Smooth muscle cell (in vitro differentiated cells): ENCODE data around the gene PDSS1. TPM values are rescaled to one million over a fixed set of nuclear protein-coding genes. Genes with fewer than 3 reads are reported as not detected.

ENCODE experiments used
- DNase-seq: peaks from one replicate; lab custom pipeline; 2025; ENCODE audit not compliant: unreplicated experiment; lab: John Stamatoyannopoulos, UW
- H2AFZ ChIP-seq: fragments of 200-600 bp; sonication (generic); 2 replicates; pipeline ENCODE4 v1.6.0; 2016; ENCODE audit warnings: antibody characterized with exemption, low read depth, mild to moderate bottlenecking
- H3F3A ChIP-seq: fragments of 200-600 bp; sonication (generic); 2 replicates; pipeline ENCODE4 v1.6.0; 2017; ENCODE audit warnings: antibody characterized with exemption, low read depth
- H3K27ac ChIP-seq: fragments of 200-600 bp; sonication (generic); 2 replicates; pipeline ENCODE4 v1.5.1; 2016; ENCODE audit warnings: low read depth, mild to moderate bottlenecking
- H3K27me3 ChIP-seq: fragments of 200-600 bp; sonication (generic); 2 replicates; pipeline ENCODE4 v1.6.1; 2016; ENCODE audit warnings: low read depth, mild to moderate bottlenecking
- H3K36me3 ChIP-seq: fragments of 200-600 bp; sonication (generic); 2 replicates; pipeline ENCODE4 v1.5.1; 2016; ENCODE audit warnings: low read depth
- H3K4me1 ChIP-seq: fragments of 200-600 bp; sonication (generic); 2 replicates; pipeline ENCODE4 v1.5.1; 2016; ENCODE audit warnings: low read depth
- H3K4me2 ChIP-seq: fragments of 200-600 bp; sonication (generic); 2 replicates; pipeline ENCODE4 v1.6.0; 2016; ENCODE audit warnings: mild to moderate bottlenecking
- H3K4me3 ChIP-seq: fragments of 200-600 bp; sonication (generic); 2 replicates; pipeline ENCODE4 v1.5.1; 2016; ENCODE audit warnings: mild to moderate bottlenecking
- H3K79me2 ChIP-seq: fragments of 200-600 bp; sonication (generic); 2 replicates; pipeline ENCODE4 v1.6.0; 2016; ENCODE audit warnings: low read depth, mild to moderate bottlenecking
- H3K9ac ChIP-seq: fragments of 200-600 bp; sonication (generic); 2 replicates; pipeline ENCODE4 v1.6.0; 2016; ENCODE audit warnings: low read depth
- H3K9me3 ChIP-seq: fragments of 200-600 bp; sonication (generic); replicated peaks from 2 replicates; pipeline ENCODE4 v1.5.1; 2016; ENCODE audit warnings: low read depth
- H4K20me1 ChIP-seq: fragments of 200-600 bp; sonication (generic); 2 replicates; pipeline ENCODE4 v1.6.0; 2016; ENCODE audit warnings: low read depth
- CTCF ChIP-seq: fragments of 200-600 bp; sonication (generic); IDR thresholded peaks from 2 replicates; pipeline ENCODE4 v1.5.1; 2017; ENCODE audit warnings: borderline replicate concordance, mild to moderate bottlenecking, antibody characterized with exemption; ENCODE audit not compliant: insufficient read depth, poor library complexity, severe bottlenecking
- WGBS: methylation state at CpG from one replicate; pipeline ENCODE4 v1.1.7; 2016; ENCODE audit warnings: low lambda C conversion rate; 5-methylcytosine and 5-hydroxymethylcytosine counted together
- polyA plus RNA-seq: library from polyadenylated mRNA; unstranded; fragments of >200 nt; fragmentation: Nextera tagmentation; extraction: Ambion mirVana; gene quantifications from 2 replicates; pipeline ENCODE4 v1.2.1, GENCODE V29; 2016
- total RNA-seq: library from RNA; depleted of rRNA; stranded (reverse); fragments of >200 nt; gene quantifications from 2 replicates; pipeline ENCODE4 v1.2.3, GENCODE V29; 2014

PDSS1 gene
- total and polyA plus RNA-seq, 2 experiments from 2014 or later, result 5.1 to 14.0 TPM

- TF ChIP-seq CTCF, result no peak
- Histone ChIP-seq H3K79me2 (no peaks in the 10 kb centered on the region), H4K20me1 (no peaks in the 10 kb centered on the region), H3K9ac (no peak overlapping the region), H3K4me2 (no peak overlapping the region), H2AFZ (no peak overlapping the region), H3K36me3 (peaks cover 16% of the 10 kb centered on the region), H3F3A (no peaks in the 10 kb centered on the region), H3K27ac (no peak overlapping the region), H3K4me1 (no peaks in the 10 kb centered on the region), H3K9me3 (no peaks in the 10 kb centered on the region), H3K27me3 (no peaks in the 10 kb centered on the region), H3K4me3 (no peak overlapping the region)
- no peak for DNase-seq
- WGBS, result 95% methylated on average over 2 of the region's 2 CpGs
Observed at GRCh38 chr10:26743091-26743490, 45.6 kb downstream of the PDSS1 start.

GRCh38 chr10:26743841-26744240 is 46.3 kb downstream of the PDSS1 start:
- no peaks in the 10 kb centered on the region for H3K9me3 ChIP-seq
- WGBS, result 81% methylated on average over 1 of the region's 1 CpG
- H4K20me1 ChIP-seq, result no peaks in the 10 kb centered on the region
- TF ChIP-seq CTCF, result no peak
- H3K27me3 ChIP-seq, result no peaks in the 10 kb centered on the region
- H3K4me2 ChIP-seq, result no peak overlapping the region
- no peak overlapping the region for H2AFZ ChIP-seq
- no peak overlapping the region for H3K9ac ChIP-seq
- H3K4me3 ChIP-seq, result no peak overlapping the region
- H3K27ac ChIP-seq, result no peak overlapping the region
- peaks cover 16% of the 10 kb centered on the region for H3K36me3 ChIP-seq
- H3K4me1 ChIP-seq, result no peaks in the 10 kb centered on the region
- no peaks in the 10 kb centered on the region for H3F3A ChIP-seq
- DNase-seq, result no peak
- no peaks in the 10 kb centered on the region for H3K79me2 ChIP-seq

- DNase-seq, result no peak
- H3K4me1 ChIP-seq, result no peaks in the 10 kb centered on the region
- H3K27me3 ChIP-seq, result no peaks in the 10 kb centered on the region
- H3K36me3 ChIP-seq, result peaks cover 19% of the 10 kb centered on the region
- H3K4me2 ChIP-seq, result no peak overlapping the region
- WGBS, result 94% methylated on average over 5 of the region's 5 CpGs
- no peak overlapping the region for H3K4me3 ChIP-seq
- H3K9me3 ChIP-seq, result no peaks in the 10 kb centered on the region
- H3K27ac ChIP-seq, result no peak overlapping the region
- no peaks in the 10 kb centered on the region for H3K79me2 ChIP-seq
- H3K9ac ChIP-seq, result no peak overlapping the region
- TF ChIP-seq CTCF, result no peak
- H3F3A ChIP-seq, result no peaks in the 10 kb centered on the region
- no peak overlapping the region for H2AFZ ChIP-seq
- H4K20me1 ChIP-seq, result no peaks in the 10 kb centered on the region
Observed at GRCh38 chr10:26746061-26746460, 48.6 kb downstream of the PDSS1 start.

GRCh38 chr10:26755443-26755903 is 58.0 kb downstream of the PDSS1 start:
- no peak for DNase-seq
- Histone ChIP-seq H3K4me3 (no peak overlapping the region), H3K4me1 (peaks cover 16% of the 10 kb centered on the region), H3F3A (no peaks in the 10 kb centered on the region), H3K9me3 (no peaks in the 10 kb centered on the region), H3K36me3 (peaks cover 2% of the 10 kb centered on the region), H3K79me2 (no peaks in the 10 kb centered on the region), H3K27me3 (no peaks in the 10 kb centered on the region), H2AFZ (no peak overlapping the region), H3K4me2 (peak overlapping the region; percentile 12), H4K20me1 (peaks cover 3% of the 10 kb centered on the region), H3K27ac (peak overlapping the region; percentile 5), H3K9ac (no peak overlapping the region)
- WGBS, result 24% methylated on average over 4 of the region's 4 CpGs
- TF ChIP-seq CTCF, result no peak
